ENCODE results near the gene ENPEP.
"Not testable (repeated sequence)": the region's sequence is repeated elsewhere in the genome, so short reads cannot be mapped to it uniquely, and the experiment has no call there.

Gene ENPEP

DNA sequence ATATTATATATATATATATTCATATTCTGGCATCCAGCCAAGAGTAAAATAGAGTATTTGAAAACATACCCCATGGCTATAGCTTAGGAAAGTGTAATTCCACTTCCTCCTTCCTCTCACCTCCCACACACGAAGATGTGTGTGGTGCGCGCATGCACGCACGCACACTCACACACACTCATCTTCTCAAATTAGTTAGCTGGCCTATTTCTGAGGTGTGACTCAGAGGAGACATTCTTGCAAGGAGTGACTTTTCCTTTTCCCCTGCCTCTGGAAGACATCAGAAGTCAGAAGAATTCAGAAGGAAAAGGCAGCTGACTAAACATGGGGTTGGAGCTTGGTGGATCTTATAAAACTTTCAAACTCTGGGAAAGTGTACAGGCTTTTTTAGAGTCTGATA is 8.8 kb downstream of the ENPEP start:
- no peak for DNase-seq

DNA sequence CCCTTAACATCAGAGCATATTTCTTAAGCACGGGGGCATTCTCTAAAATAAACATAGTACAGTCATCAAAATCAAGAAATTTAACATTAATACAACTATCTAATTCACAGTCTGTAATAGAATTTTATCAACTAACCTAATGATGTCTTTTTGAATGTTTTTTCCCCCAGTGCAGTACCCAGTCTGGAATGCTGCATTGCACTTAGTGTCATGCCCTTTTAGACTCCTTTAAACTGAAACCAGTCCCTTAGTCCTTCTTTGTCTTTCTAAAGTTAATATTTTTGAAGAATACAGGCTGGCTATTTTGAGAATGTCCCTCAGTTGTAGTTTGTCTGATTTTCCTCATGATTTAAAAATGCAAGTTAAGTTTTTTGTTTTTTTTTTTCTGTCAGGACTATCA is 9.5 kb downstream of the ENPEP start:
- DNase-seq: no peak

DNA sequence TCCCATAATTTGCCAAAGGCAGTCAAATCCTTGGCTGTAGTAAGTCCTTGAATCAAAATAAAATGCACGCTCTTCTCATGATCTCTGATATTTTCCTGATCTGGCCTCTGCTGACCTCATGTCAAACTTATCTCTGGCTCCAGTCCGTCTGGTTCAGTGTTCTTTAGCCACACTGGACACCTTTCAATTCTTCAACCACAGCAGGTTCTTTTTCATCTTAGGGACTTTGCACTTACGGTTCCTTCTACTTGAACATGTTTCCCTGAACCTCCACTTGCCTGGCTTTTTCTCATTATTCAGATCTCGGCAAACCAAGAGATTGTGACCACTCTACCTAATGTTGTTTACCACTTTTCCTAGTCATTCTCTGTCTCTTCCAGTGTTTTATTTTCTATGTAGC is 10.3 kb downstream of the ENPEP start:
- DNase-seq: no peak

DNA sequence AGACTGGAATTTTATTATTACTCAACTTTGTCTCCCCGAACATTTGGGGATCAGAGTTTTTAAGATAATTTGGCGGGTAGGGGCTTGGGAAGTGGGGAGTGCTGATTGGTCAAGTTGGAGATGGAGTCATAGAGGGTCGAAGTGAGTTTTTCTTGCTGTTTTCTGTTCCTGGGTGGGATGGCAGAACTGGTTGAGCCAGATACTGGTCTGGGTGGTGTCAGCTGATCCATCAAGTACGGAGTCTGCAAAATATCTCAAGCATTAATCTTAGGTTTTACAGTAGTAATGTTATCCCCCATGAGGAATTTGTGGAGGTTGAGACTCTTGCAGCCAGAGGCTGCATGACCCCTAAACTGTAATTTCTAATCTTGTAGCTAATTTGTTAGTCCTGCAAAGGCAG is 10.9 kb downstream of the ENPEP start:
- not testable (repeated sequence) for DNase-seq

DNA sequence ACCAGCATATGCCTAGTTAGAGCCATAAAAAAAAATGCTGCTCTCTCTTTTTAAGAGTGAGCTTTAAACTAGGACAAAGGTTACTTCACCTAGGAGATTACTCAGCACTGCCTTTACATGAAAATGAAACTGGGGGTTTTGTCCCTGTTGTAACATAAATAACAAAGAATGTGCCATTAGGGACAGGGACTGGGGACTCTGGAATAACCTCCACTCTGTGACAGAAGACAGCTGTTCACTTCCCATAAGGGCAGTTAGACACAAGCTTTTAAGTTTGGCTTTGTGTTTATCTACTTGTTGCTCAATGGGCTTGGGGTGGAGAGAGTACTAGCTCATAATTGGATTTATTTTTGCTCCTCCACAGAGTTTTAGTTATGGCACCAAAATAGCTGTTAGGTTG is 11.9 kb downstream of the ENPEP start:
- DNase-seq: peak in 1 of 3 experiments; percentile 8

DNA sequence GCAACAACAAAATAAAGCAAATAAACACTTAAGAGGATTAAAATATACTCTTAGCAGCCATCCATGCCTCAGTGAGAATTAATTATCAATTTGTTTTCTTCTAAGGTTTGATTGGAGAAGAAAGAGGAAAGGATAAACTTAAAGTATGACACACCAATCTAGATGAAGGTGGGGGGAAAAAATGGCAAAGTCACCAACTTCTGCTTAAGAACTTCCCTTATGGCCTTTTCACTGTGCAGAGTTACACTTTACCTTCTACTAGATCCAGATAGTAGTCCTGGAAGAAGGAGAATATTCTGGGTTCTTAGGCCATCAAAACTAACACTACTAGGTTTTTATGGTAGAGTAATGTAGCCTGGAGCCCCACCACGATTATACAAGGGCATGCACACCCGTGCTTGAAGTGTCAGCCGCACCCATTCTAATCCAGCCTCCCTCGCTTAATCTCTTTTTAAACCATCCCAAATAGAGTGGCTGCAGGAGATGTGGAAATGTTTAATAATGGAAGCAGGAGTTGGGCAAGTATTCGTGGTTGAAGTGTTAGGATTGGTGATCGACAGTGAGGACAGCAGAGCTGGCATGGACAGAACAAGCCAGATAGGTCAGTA is 14.1 kb downstream of the ENPEP start:
- DNase-seq: no peak

DNA sequence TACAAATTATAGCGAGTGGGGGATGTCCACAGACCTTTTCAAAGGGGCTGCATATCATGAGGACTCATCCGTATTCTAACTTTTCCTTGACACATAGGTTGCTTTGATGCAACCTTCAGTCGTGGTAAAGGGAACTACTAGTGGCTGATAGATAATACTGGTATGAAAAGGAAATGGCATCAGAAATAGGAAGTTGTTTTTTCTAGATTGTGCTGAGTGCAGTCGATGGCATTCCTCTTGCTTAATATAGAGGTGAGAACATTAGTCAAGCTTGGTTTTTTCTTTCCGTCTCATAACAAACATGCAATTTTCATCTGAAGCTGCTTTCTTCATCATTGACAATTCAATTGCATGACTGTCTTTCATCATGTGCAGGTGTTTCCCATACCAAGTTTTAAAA is 16.6 kb downstream of the ENPEP start:
- DNase-seq: no peak

DNA sequence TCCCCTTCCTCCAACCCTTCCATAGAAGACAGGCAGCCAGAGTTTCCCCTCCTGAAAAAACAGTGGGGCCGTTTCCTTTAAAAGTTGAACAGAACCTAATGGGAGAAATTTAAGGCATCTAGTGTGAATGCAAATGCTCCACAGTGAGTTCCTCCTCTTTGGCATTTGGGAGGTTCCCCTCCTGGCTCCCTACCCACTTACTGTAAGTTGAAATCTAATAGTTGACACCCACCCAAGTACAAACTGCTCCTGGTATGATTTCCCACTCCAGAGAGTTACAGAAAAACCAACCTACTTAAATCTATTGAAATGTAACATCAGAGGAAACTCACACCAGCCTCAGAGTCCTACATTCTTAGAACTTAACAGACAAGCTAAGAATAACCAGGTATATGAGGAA is 17.6 kb downstream of the ENPEP start:
- no peak for DNase-seq

DNA sequence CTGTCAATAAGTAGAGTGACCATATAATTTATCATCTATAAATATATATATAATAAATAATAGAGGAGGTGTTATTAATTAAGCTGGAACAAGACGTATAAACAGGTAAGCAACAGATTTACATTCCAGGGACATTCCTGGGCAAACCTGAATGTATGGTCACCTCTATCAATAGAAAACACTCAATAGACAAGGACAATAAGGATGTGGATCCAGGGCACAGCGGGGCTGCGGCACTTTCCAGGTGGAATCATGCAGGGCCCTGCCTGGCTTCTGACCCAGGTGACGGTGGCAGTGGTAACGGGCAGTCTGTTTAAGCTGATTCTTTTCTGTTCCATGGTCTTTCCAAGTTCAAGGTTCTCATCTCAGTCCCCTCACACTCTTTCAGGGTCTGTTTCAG is 22.5 kb downstream of the ENPEP start:
- DNase-seq: no peak

DNA sequence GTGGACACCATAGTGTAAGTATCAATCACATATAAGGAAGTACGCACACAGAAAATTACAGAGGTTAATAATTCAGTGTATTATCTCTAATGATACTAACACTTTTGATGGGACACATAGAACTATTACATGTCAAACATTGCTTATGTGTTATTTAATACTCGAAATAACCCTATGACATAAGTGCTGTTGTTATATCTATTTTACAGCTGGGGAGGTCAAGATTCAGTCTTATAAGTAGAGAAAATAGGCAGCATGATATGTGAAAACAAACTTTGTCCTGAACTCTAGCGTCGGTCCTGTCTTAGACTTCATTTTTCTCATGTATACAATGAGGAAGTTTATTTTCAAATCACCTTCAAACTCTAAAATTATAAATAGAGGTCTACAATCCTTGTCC is 23.2 kb downstream of the ENPEP start:
- no peak for DNase-seq

DNA sequence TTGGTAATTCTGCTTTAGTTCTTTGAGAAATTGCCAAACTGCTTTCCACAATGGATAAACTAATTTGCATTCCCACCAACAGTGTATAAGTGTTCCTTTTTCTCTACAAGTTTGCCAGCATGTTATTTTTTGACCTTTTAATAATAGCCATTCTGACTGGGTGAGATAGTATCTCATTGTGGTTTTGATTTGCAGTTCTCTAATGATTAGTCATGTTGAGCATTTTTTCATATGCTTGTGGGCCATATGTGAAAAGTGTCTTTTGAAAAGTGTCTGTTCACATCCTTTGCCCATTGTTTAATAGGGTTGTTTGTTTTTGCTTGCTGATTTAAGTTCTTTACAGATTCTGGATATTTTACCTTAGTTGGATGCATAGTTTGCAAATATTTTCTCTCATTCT is 25.9 kb downstream of the ENPEP start:
- no peak for DNase-seq

DNA sequence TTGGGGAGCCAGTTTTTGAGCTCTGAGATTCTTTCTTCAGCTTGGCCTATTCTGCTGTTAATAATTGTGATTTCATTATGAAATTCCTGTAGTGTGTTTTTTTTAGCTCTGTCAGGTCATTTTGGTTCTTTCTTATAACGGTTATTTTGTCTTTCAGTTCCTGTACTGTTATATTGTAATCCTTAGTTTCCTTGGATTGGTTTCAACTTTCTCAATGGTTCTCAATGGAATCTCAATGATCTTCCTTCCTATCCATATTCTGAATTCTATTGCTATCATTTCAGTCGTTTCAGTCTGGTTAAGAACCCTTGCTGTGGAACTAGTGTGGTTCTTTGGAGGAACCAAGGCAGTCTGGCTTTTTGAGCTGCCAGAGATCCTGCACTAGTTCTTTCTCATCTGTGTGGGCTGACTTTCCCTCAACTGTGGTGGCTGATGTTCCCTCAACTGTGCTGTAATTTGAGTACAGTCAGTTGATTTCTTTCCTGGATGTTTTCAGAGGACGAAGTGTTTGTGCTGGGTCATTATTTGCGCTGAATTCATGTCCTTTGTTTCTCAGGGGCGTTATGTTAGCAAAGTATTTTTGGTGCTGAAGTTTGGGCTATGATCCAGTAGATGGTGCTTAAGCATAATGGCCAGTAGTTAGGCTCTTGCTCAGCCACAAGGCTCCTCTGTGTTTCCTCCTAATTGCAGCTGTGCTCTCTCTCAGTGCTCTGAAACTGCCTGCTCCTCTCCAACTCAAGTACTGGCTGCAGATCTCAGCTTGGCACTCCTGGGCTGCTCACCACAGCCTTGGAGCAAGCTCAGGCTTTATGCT is 27.5 kb downstream of the ENPEP start:
- DNase-seq: peak in 1 of 3 experiments; percentile 36

DNA sequence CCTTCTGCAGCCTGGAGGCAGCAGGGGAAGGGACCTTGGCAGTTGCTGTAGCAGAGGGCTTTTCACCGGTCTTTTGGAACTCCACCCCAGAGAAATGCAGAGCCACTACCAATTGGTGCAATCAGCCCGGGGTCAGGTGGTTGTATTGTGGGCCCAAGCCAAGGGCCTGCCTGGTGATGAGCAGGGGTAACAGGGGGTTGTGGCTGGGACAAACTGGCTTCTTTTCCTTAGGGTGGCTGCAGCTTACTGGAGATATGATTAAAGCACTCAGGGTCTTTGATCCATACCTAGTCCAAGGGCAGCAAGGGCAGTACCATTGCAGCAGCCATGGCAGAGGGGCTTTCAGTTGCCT is 28.1 kb downstream of the ENPEP start:
- no peak for DNase-seq

DNA sequence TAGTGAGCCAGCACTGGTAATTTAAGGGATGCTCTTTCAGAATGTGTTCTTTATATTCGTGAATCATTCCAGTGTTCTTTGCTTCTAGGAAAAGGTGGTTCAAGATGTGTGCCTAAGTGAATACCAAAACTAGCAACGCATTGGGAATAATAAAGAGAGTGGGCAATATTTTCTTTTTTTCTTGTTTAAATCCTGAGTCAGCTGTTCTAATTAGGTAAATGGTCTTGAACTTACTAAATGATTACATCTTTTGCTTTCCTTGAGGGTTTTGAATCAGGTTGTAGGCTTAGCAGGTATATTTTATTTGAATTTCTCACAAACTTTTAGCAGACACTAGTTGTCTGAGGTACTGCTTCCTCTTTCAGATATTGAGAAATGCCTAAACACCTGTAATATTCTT is 29.5 kb downstream of the ENPEP start:
- no peak for DNase-seq

DNA sequence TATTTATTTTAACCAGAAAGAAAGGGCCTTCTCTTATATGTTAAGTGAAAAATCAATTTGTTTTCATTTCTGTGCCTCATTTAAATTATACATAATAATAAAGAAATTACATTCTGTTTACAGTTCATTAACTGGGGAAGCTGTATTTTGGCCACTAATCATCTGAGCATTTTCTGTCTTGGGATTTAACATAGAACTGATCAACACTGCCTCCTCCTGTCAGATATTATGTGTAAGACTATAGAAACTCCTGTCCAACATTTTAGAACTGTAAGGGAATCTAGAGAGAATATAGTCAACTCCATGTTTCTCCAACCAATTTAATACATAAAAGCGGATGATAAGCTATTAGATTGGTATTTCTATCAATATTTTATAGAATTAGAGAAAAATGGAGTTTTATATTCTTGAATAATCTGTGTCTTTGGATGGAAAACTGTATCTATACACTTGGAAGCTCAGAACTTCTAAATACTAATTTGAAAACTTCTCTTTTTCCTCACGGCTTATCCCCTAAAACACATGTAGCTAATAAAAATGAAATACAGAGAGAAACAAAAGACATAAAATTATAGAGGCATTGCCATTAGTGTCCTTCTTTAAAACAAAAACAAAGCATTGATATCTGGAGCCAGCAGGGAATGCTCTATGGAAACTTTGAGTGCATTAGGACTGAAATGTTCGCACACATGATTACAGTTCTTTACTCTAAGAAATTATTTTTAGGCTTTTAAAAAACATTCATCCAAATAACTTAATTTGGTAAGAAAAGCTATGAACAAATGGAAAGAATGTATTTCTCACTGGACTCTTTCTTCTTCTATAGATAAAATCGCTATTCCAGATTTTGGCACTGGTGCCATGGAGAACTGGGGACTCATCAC is 33.1 kb downstream of the ENPEP start:
- DNase-seq: peak in 1 of 3 experiments; percentile 48

DNA sequence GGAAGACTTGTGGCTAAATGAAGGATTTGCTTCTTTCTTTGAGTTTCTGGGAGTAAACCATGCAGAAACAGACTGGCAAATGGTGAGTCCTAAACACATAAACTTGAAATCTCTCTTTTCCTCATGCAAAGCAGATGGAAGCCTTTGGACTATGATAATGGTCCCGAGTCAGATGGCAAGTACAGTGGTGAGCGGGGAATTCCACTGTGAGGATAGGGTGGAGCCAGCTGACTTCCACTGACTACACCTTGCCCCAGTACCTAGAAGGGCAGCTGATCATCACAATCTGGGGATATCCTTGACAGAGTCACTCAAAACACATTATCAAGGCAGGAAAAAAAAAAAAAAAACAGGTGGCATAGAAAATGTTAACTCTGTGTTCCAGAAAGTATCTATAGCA is 34.3 kb downstream of the ENPEP start:
- no peak for DNase-seq

DNA sequence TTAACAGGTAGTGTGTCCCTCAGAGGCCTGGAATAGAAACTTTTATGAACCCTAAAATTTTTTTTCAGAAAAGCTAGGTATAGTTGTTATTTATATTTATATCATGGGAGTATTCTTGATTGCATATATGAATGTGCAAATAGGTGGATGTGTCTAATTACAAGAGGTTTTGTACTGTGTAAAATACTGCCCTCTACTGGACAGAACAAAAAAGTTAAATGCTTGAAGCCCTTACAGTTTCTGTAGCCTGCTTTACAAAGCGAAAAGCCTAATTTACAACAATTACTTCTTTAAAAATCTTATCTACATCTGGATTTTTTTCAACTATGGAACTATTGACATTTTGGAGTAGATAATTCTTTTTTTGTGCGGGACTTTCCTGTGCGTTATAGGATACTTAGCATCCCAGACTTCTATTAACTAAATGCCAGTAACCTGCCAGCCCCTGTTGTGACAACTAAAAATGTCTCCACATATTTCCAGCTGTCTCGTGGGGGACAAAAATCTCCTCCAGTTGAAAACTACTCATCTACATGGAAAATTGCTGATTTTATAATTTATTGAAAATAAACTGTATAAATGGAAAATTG is 35.1 kb downstream of the ENPEP start:
- DNase-seq: peak; percentile 19 to 80 (median 56)

DNA sequence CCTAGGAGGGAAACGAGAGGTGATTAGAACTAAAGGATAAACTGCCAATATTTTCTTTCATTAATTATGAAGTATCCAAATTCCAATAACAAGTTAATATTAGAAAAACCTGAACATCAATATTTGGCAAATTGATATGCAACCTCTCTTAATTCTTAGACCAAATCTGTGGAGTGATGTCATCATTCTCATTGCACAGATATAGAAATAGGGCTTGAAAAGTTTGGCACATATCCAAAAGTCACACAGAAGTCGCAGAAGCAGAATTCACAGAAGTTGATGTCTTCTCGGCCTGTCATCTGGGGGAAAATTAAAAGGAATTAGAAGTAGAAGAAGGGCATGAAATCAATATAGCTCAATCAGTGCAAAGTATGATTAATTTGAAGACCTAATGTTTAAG is 36.9 kb downstream of the ENPEP start:
- DNase-seq: peak in 1 of 3 experiments; percentile 5

DNA sequence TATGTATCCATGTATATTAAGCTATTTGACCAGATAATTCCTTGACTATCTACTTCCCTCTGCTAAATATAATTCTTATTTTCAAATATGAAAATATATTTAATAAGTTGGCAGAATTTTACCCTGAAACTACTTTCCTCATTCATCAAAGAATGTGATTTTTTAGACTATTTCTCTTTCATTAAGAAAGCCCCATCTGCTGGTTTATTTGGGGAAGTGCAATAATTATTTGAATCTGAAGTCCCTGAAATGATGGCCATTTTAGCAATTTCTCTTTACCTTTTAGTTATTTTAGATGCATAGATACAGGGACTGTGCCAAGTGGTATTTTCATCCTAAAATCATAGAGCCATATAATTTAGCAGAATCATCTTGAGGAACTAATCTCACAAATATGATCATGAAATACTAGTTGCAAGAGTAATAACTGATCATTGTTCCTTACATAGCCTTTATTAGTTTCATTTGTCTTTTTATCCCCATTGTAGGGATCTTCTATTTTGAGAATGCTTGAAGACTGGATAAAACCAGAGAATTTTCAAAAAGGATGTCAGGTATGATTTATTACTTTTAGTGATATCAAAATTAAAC is 39.0 kb downstream of the ENPEP start:
- peak; percentile 7 to 64 (median 13) for DNase-seq

DNA sequence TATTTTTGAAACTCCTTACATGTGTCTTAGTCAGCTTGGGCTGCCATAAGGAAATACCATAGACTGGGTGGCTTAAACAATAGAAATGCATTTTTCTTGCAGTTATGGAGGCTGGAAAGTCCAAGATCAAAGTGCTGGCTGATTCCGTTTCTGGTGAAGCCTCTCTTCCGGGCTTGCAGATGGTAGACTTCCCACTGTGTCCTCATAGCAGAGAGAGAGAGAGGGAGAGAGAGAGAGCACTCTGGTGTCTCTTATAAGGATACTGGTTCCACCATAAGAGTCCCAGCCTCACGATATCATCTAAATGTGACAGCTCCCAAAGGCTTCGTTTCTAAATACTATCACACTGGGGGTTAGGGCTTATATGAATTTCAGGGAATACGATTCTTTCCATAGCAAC is 39.7 kb downstream of the ENPEP start:
- DNase-seq: peak in 2 of 3 experiments; percentile 32 to 61

DNA sequence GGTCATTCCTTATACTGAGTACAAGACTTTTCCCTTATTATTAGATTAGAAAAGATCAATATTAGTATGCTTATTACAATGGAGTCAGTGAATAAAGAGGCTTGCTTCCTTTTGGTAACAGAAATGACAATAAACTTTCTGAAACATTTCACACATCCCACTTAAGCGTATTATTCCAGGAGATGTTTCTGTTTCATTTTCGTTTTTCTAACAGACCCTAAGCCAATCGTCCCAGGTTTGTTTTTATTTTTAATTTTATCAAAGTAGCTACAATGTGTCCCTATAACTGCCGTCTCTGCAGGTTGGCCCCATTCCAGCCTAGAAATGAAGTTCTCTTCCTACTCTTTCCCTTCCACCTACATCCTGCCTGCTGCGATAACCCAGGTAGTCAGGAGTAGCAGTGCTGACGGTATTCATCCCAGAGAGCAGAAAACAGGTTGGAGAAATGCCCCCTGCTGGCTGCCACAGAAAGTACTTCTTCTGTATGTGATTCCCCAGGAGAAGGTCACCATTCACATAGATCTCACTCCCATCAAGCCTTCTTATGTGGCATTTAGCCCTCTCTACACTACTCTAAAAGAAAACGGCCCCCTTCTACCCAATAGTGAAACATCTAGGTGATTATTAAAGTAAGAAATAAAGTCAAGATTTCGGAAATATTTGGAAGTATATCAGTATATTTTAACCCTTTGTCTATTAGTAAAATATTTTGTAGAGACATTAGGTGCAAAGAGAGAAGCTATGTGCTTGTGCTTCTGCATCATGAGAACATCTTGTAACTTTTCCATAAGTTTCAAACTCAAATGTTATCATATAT is 40.4 kb downstream of the ENPEP start:
- DNase-seq: peak; percentile 64 to 91 (median 66)

DNA sequence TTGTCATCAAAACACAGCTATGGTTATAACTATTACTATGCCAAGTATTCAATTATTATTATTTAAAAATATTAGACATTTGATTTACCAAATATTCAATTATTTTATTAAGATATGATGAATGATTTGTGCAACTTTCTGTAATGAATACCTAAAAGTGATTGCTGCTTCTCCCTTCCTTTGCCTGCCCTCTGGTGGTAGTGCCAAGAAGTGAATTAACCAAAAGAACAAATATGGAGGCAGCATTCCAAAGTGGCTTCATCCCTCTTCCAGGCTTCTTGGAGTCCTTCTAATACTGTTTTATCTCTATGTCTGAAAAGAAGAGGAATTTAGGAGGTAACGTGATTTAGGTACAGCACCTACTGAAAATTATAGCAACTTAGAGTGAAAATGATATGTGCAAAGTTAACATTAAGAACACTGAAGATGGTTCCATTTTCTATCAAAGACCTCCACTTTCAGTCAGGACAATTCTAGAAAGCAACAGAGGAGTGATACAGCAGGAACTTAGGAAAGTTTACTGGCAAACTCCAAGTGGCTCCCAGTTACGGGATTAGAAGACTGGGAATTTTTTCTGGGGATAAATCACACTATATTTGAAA is 43.0 kb downstream of the ENPEP start:
- peak; percentile 10 to 54 (median 21) for DNase-seq
